Measurements from ENCODE around the gene PALD1.

GRCh38 chr10:70587045-70587658, 108.6 kb downstream of the PALD1 start:
- TF ChIP-seq POLR2A (IDR thresholded peaks at IDR 0.05) (no peak), CTCF (IDR thresholded peaks at IDR 0.05) (no peak), EP300 (IDR thresholded peaks at IDR 0.05) (no peak)

Data from tibial nerve (tissue), 4 donors.